DMS153 treated with DMSO at 0.1 percent for 48 hours (cell line): ENCODE results near the gene CLPSL1.

ENCODE experiments used
- DNase-seq: peaks from one replicate; lab custom pipeline; 2025; ENCODE audit not compliant: unreplicated experiment; lab: John Stamatoyannopoulos, UW

Gene CLPSL1

DNA sequence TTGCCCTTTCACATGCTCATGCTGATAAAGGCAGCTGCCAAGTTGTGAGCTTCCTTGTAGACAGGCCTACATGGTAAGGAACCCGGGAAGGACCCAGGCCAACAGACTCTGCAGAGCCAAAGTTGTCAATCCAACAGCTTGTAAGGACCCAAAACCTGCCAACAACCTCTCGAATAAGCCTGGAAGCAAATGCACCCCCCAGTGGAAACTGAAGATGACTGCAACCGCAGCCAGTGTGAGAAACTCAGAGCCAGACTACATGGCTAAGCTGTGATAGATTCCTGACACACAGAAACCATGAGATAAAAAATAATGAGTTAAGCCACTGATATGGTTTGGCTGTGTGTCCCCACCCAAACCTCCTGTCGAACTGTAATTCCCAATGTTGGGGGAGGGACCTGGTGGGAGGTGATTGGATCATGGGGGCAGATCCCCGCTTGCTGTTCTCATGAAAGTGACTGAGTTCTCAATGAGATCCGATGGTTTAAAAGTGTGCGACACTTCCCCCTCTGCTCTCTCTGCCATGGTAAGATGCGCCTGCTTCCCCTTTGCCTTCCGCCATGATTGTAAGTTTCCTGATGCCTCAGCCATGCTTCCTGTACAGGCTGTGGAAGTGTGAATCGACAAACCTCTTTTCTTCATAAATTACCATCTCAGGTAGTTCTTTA, 23.2 kb upstream of the CLPSL1 start:
- no peak for DNase-seq

DNA sequence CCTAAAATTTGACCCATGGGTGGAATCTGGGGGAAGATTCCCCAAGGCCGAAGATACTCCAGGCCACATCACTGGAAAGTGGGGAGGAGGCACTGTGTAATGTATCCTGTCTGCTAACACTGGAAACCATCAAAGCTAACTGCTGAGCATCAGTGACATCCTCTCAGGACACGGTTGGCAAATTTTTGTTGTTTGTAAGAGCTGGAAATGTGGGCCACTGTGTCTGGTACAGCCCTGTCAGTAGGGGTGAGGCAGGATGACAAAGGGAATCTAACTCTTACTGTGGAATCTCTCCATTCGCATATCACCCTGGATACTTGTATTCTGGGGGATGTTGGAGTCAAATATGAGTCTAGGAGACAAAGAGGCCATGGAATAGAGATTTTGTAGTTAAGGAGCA, 21.4 kb upstream of the CLPSL1 start:
- DNase-seq = no peak

- no peak for DNase-seq
Measured at GRCh38 chr6:35765739-35766138, 15.1 kb upstream of the CLPSL1 start.

GRCh38 chr6:35769211-35769610, 11.6 kb upstream of the CLPSL1 start:
- no peak for DNase-seq

GRCh38 chr6:35771343-35771627, 9.5 kb upstream of the CLPSL1 start:
- DNase-seq = no peak

DNA sequence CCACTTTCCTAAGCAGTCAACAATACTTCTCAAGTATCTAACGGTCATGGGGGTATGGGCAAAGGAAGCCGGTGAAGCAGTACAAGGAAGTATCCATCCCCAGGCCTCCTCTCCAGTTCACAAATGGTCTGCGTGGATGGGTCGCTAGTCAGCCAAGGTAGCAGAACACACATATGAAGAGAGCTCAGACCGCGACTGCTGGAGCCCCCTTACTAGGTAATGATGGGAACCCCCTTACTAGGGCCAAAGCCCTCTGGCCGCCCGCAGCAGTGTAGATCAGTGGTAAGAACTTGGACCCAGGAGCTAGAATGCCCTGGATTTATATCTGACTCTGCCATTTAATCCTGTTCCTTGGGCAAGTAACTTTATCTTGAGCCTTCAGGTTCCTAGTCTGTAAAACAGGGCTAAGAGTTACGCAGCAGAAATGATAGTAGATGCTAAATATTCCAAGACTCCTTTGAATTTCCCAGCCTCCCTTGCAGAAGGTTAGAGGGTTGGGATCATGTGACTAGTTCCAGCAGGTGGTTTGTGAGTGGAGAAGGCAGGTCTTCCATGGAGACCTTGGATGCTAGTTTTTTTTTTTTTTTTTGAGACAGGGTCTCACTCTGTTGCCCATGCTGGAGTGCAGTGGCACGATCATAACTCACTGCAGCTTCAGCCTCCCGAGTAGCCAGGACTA, 6.6 kb upstream of the CLPSL1 start:
- no peak for DNase-seq

GRCh38 chr6:35775031-35775430, 5.8 kb upstream of the CLPSL1 start:
- DNase-seq = no peak

DNA sequence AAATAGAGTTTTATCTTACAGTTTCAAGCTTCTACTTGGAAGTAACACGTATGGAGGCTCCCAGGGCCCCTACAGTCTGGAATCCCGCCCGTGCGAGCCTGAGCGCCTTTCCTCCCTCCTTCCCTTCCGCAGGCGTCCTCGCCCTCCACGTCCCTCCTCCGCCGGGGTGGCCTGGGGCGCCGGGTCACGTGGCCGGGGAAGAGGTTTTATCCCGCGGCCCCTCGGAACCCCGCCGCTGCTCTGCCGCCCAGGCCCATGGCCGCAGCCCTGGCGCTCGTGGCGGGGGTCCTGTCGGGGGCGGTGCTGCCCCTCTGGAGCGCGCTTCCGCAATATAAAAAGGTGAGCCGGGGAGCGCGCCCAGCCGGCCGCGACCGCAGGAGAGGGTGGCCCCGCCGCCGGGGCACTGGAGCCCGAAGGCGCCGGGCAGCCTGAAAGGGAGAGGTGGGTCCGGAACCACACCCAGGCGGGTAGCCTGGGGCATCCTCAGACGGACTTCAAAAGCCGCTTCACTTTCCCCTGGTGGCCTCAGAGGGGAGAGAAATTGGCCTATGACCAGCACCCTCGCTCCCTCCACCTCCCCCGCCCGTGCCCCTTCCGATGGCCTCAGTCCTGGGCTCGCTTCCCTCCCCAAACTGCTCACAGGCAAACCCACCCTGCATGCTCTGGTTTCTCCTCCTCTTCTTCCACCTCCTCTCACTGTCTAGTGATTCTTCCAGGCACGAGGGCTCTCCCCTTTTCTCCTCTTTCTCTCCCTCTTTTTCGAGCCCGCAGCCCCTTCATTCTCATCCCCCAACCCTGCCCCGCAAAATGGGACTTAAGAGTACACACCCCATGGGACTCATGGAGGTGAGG, 4.2 kb upstream of the CLPSL1 start, which contains the start of gene CLPSL2:
CLPSL2 (plus strand) TSS at position 235 of the 852 bp plus-strand sequence; CDS start at position 256, 21 bp downstream.
- no peak for DNase-seq

- no peak for DNase-seq
Measured at GRCh38 chr6:35777356-35778102, 3.3 kb upstream of the CLPSL1 start.

DNA sequence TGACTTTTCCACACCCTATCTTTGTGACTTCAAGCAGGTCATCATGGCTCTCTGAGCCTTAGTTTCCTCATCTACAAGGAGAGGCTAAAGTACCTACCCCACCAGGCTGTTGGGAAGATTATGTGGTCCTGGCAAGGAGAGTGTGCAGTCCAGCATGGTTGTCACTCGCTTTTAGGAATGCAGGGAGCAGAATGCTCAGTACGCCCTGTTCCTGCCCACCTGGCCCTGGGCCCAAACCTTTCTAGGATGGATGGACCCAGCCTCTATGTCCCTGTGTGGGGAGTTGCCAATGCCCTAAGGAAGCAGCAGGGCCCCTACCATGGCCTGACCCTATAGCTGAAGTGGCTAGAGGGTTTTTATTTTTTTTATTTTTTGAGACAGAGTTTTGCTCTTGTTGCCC, 2.4 kb upstream of the CLPSL1 start:
- no peak for DNase-seq

GRCh38 chr6:35781290-35781689, 471 bp downstream of the CLPSL1 start:
- no peak for DNase-seq

- no peak for DNase-seq
Measured at GRCh38 chr6:35782424-35782823, 1.6 kb downstream of the CLPSL1 start.

DNA sequence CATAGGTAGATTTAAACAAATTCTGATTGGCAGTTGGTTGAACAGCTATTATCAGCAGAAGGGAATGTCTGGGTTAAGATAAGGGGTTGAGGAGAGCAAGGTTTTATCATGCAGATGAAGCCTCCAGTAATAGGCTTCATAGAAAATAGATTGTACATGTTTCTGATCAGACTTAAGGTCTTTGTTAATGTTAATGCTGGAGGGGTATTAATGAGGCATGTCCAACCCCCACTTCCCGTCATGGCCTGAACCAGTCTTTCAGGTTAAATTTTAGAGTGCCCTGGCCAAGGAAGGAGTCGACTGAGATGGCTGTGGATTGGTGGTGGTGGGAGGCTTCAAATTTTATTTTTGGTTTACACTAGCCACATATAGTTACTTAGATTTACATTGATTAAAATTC, 3.4 kb downstream of the CLPSL1 start:
- no peak for DNase-seq

- DNase-seq = no peak
Measured at GRCh38 chr6:35786272-35786671, 5.5 kb downstream of the CLPSL1 start.

DNA sequence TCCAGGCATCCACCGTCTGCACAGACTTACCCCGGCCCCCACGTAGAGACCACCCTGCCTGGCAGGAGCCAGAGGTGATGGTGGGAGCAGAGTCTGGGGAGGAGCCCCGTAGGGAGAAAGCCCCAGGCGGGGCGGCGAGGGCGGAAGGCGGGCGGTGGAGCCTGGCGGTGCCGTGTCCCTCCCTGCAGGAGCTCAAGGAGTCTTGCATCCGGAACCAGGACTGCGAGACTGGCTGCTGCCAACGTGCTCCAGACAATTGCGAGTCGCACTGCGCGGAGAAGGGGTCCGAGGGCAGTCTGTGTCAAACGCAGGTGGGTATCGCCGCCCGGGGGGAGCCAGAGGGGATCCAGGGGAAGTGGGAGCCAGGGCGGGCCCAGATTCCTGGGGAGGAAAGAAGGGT, 6.0 kb downstream of the CLPSL1 start:
- DNase-seq = no peak

DNA sequence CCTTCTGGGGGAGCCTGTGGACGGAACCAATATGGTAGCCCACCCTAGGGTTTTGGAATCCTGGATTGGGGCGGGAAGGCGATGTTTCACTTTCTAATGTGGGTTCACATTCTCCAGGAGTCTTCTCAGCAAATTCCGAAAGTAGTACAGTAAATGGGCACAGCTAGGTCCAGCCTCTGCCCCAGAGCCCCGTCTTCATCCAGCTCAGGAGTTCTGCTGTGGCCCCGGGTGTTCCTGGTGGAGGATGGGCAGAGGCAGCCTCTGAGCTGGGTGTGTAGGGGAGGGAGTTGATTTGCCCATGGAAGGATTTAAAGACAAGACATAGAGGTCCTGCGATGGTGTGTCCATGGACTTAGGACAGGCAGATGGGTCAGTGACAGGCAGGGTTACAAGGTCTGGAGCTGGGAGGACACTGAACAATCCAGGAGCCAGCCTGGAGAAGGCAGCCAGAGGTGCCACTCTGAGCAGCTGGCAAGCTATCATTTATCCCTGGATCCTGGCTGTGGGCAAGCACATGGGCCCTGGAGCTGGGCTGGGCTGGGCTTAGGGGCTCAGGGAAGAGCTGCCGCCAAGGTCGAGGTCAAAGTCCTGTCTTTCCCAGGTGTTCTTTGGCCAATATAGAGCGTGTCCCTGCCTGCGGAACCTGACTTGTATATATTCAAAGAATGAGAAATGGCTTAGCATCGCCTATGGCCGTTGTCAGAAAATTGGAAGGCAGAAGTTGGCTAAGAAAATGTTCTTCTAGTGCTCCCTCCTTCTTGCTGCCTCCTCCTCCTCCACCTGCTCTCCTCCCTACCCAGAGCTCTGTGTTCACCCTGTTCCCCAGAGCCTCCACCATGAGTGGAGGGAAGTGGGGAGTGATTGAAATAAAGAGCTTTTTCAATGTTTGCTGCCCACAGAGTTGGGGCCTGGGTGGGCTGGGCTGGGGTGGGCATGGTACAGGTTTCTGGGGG, 6.7 kb downstream of the CLPSL1 start:
- DNase-seq = no peak

DNA sequence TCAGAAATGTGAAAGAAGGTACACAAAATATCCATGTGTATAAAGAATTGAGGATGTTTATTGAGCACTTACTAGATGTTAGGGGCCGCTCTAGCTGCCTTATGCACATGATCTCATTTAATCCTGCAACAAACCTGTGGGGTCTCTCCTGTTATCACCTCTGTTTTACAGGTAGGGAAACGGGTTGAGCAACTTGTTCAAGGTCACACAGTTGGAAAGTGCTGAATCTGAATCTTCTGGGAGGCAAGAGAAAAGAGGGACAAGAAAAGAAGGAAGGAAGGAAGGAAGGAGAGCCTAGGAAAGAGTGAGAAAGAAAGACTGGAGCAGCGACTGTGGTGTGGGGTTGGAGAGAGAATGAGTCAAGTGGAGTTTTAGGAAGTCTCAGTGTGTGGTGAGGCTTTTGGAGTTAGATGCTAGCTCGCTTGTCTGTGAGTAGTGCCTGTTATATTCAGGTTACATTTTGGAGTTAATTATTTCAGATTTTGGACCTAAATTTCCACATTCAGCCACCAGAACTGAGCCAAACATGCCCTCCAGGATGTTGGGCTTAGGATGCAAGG, 7.7 kb downstream of the CLPSL1 start:
- no peak for DNase-seq

DNA sequence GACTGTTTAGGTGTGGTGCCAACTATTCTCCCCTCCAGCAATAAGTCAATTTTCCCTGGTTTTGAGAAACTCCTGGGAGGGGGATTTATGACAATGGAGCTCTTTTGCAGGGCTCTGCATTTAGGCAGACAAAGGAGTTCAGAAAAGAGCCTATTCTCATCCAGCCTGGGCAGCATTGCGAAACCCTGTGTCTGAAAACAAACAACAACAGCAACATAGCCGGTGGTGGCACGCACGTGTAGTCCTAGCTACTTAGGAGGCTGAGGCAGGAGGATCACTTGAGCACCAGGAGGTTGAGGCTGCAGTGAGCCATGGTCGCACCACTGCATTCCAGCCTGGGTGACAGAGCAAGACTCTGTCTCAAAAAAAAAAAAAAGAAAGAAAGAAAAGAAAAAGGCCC, 9.9 kb downstream of the CLPSL1 start:
- DNase-seq = no peak

- DNase-seq = no peak
Measured at GRCh38 chr6:35794536-35795452, 14.0 kb downstream of the CLPSL1 start.
